CD4-positive, alpha-beta T cell treated with Interleukin-10 for 1 hour (primary cell): ENCODE results near the gene BACH2.
"Not testable (repeated sequence)": the region's sequence is repeated elsewhere in the genome, so short reads cannot be mapped to it uniquely, and the experiment has no call there.

ENCODE experiments used
- DNase-seq: peaks from one replicate; pipeline ENCODE4 v3.0.0-alpha.2; 2020

The BACH2 gene

DNA sequence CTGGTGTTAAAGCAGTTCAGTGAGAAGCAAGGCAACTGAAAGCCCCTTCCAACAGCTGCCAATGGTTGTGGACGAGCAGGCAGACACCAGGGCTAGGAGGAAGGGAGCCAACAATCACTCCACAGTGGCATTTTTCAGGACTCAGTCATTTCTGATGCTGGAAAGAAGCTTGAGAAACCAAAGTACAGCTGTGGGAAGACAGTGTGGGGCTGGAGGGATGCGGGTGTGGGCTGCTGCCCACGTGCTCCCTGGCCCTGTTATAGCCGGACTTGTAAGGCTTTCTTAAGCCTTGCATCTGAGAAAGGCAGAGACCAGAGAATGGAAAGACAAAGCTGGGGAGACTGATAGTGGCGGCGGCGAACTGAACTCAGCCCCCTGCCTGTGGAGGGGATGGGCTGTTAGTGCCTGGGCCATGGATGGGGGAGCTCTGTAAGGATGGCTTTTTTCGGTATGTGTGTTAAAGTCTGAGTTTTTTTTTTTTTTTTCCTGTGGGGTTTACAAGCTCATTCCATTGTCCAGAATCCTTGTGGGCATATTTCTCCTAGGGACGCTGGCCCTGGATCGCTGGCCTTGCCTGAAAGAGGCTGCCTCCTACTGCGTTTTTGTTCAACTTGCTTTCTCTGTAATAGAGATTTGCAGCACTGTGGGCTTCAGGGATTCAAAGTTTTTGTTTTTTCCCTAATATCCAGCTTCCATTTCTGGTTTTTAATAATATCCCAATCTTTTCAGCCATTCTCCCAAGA, 310.7 kb downstream of the BACH2 start:
- no peak for DNase-seq

DNA sequence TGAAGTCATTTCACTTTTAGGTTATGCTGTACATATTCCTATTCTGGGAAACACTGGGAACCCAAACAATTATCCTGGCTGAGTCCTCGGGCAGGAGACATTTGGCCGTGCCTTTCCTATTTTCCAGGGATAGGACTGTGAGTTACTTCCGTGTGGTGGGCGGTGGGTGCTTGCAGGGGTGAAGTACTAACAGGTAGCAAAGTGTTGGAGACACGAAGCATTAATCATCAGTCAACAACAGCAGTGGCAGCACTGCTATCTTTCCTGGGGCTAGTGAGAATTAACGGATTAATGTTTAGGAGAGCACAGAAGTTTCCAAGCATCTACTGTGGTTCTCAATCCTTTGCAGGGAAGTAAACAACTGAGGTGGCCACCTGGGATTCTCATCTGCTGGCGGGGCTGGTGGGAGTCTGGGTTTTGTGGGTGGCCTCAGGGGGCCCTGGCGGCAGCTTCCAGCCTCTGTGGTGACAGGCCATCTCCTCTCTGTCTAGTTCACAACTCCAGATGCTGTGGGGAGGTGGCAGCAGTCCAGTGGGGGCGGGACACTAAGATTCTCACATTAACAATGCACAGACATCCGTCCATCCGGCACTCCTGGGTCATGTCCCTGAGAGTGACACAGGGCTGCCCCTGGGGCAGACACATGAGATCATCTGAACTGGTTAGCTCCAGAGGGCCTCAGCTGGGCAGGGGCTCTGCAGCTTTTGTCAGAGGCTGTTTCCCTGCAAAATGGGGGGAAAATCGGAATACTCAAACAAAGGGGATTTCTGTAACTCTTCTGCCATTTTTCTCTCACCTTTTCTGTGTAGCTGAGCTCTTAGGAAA, 311.5 kb downstream of the BACH2 start:
- DNase-seq = no peak

DNA sequence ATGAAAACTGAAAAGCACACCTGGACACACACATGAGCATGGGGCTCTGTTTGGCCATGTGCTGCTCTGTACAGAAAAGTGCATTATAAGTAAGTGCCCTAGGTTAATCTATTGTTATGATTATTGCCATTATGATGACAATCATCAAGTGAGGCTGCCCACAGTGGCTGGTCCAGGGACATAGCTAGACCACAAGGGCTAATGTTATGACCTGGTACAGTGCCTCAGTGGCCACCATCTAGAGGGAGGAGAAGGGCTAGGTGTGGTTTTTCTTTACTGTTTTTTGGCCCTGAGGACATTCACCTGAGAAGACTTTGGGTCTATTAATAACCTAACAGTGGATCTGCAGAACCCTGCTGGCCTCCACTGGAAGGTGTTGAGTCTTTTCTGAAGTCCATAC, 316.3 kb downstream of the BACH2 start:
- DNase-seq = no peak

DNA sequence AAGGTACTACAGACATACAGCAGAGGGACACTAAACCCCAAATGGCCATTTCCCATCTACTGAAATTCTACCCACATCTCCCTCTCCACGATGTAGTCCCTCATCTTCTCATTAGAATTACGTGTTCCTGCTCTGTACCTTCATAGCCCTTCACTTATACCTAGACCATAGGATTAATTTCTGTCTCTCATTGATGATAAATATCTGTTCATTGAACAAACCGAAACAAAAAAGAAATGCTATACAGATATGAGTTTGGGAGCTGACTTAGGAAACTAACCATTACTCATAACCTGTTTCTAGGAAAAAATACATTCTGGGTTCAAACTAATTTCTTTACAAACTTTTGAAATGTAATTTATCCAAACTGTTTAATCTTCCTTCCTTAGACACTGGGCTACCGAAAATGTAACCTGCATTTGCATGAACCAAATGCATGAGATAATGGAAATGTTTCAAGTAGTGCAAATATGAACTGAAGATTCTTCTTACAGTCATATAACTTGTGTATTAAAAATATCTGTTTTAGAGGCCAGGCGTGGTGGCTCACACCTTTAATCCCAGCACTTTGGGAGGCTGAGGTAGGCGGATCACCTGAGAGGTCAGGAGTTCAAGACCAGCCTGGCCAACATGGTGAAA, 317.0 kb downstream of the BACH2 start:
- DNase-seq = no peak

DNA sequence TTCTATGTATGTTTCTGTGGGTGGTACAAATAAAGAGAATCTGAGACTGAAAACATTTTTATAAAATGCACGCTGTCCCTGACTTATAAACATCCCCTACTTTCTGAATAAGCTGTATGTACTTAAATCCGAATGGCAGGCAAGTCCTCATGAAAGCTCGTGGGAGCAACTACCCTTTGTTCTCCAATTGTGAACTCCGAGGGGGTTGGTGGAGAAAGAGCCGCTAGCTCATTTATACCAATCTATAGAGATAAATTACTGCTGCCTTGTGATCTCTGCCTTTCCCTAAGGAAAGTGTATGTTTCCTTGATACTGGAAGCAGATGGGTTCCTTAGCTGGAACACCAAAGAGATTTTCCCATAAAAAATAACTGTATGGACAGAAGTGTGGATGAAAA, 317.9 kb downstream of the BACH2 start:
- DNase-seq = no peak

DNA sequence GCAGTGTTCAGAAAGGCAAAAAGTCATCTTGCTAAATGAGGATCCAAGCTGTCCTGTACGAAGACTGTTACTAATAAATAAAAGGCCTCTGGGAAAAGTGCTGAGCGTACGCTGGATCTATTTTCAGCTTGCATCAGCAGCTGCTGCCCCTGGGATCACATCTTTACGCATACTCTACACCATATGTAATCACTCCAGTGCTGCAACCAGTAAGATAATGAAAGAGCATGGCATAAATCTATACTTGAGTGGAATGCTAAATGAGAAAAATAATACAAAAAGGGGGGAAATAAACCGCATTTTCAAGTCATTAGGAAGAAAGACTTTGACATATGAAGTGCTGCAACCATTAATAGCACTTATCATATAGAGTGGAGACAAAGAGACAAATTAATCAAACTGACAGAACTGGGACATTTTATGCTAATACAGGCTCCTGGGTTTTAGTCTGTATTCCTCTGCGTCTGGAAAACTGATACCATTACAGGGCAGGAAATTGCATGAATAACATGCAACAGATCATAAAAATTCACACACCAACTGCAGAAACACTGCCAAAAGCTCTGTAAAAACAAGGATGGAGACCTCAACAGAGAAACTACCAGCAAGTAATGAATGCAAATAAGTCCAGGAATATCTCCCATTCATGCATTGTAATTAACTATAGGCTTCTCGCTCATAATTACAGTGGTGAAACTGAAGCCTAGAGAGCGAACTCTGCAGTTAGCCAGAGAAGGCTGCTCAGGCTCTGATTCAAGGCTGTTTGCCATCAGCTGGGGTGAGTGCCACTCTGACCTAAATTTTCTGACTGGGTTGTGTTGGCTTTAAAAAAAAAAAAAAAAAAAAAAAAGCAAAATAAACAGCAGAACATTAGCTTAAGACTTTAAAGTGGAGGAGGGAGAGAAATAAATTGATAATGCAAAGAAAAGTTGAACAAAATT, 318.6 kb downstream of the BACH2 start:
- no peak for DNase-seq

DNA sequence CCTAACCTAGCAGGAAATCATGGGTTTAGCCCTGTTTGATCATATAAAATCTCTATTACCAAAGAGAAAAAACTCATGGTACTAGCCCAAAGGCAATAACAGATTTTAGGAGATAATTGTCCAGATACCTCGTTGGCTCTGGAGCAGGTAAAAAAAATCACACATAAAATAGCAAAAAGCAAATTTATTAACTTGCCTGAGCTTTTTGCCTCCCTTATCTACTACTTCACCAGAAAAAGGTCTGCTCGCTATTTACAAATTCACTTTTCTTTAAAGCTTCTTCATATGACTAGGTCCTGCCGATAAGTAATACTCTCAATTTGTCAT, 320.0 kb downstream of the BACH2 start:
- DNase-seq = no peak

DNA sequence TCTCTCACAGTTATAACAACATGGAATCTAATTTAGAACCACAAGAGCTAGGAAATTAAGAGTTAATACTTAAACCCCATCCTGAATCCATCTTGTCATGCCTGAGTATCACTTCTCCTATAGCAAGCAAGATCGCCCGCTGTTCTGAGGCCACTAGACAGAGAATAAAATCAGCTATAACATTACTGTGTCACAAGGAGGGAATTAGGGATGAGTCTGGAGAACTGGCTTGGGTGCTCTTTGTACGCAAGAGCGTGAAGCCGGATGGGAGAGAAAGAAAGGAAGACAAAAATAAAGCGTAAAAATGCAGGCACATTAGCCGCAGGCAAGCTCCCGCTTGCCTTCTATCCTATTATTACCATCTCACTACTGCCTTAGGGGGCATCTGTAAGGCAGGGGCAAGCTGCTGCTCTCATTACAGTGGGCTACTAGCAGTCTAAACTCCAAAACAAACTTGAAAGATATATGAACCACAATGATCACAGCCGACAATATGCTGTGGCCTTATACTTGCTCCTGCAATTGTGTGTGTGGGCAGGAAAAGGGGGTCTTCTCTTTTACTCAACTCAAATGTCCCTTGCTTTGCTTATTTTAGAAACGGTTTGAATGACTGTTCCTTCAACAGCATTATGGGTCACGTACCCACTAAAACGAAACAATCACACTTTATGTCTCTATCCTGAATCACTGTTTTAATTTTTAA, 320.5 kb downstream of the BACH2 start:
- DNase-seq = no peak

DNA sequence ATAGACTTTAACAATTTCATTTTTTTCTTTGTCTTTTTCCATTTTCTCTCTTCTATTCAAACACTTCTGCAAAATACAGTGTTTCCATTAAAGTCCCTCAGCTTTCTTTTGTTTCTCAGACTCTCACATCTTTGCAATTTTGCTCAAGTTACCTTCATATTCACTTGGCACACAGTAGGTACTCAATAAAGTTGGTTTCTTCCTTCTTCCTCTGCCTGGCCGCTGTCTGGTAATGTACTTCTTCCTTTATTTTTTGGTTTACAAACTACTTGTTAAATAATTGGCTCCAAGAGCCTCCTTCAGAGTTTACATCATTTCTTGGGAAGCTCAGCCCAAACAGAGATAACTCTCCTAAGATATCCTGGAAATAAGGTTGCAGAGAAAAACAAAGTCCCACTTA, 321.3 kb downstream of the BACH2 start:
- DNase-seq = no peak

DNA sequence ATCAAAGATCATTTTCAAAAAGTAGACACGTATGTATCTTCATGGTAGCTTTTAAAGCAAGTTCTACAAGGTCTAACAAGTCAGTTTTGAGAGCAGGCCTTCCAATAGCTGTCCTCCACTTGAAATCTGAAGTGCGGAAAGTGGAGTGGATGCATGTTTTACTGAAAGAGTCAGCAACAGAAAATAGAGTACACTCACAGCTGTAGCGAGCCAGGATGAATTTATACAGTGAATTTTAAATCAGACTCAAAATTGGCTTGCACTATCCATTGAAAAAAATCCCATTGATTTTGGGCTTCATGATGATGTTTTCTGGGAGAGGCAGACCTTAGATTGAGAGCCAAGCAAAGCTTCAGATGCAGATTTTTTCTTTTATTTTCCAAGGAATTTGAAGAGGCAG, 321.8 kb downstream of the BACH2 start:
- DNase-seq = no peak

DNA sequence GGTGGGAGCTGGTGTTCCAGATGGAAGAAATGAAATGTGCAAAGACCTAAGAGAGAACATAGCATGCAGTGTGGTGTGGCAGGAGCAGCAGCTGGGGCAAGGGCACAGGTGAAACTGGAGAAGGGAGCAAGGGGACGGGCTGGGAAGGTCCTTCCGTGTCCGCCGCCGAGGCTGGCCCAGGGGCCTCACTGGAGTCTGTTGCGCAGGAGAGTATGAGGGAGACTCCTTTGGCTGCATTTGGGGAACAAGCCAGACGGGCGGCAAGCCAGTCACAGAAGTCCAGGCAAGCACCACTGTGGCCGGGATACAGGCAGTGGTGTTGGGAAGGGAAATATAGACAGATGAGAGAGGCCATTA, 324.6 kb downstream of the BACH2 start:
- DNase-seq = no peak

DNA sequence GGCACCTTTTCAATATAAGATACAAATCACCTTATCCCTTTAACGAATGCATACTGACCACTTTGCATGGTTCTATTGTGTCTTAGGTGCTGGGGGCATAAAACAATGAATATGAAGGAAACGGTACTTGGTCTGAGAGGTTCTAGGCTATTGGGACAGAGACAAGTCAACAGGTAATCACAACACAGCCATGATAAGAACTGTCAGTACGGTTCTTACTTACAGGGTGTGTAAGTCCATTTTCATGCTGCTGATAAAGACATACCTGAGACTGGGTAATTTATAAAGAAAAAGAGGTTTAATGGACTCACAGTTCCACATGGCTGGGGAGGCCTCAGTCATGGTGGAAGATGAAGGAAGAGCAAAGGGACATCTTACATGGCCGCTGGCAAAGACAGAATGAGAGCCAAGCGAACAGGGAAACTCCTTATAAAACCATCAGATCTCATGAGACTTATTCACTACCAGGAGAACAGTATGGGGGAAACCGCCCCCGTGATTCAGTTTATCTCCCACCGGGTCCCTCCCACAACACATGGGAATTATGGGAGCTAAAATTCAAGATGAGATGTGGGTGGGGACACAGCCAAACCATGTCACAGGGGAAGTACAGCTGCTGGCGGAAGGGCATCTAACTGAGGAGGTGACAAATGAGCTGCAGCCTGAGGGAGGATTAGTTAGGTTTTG, 325.2 kb downstream of the BACH2 start:
- DNase-seq = not testable (repeated sequence)

DNA sequence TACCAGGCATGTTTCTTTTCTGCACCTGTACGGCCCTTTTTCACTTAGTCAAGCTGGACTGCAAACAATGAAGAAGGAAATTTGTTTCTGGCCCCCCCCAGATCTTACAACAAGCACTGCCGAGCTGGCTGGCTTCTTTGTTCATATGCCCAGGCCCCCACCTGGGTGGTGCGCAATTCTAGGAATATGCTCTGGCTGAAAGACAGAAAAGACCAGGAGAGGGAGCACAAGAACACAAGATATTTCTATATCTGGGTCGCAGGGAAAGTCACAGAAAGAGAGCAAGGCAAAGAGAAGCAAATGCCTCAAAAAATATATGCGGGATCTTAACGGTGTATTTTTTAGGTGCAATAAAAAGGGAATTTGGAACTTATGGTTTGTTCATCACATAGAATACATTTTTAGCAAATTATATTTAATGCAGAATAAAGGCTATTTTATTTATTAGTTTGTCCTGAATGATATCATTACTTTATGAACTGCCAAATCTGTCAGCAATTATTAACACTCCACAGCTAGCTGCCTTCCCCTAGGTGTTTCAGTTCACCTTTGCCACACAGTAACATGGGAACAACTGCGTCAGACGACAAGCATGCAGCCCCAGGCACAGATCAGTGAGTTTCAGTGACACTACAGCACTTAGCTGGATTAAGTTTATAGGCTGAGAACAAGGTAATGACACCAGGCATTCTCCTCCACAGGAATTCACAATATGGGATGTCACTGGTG, 325.9 kb downstream of the BACH2 start:
- peak; percentile 53 for DNase-seq

DNA sequence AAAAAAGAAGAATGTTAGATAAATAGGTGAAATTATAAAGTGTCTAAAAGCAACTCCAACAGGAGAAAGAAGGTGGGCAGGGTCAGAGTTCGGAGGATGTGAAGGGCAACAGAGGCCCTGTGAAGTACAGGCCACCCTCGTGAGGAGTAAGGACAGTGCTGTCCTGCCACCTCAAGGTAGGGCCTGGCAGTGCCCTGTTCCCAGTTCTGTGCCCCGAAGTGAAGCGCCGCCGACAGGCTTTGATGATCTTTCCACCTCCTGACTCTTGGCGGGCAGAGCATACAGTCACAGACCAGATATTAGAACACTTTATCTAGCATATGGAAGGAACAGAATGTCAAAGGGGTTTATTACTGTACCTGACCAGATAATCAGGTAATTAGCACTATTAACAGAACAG, 326.6 kb downstream of the BACH2 start:
- DNase-seq = no peak

DNA sequence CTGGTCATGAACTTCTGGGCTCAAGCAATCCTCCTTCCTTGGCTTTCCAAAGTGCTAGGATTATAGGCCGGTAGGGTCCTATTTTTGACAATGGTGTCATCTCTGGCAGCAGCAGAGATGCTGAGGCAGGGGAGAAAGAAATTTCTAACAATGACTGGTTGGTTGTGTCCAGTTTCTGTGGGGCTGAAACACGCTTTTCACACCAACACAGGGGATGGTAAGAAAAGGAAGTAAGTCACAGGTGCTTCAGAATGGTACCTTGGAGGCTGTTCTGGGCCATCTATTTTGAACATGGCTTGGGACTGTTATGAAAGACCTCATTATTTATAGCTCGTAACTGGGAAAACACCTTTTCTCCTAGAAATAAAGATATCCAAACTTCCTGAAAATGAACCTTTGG, 329.7 kb downstream of the BACH2 start:
- no peak for DNase-seq

DNA sequence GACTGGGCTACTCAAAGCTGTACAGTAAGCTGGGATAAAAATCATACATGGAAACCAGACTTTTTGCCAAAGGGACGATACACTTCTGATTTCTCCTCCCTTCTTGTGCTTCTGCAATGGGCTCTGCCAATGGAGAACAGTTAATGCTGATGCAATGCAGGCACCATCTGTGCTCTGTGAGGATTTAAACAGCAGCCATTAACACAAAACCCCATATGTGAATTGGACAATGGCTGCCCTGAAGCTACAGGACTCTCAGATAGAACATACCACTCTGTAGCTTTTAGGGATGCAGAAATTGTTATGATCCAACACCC, 330.5 kb downstream of the BACH2 start:
- no peak for DNase-seq

DNA sequence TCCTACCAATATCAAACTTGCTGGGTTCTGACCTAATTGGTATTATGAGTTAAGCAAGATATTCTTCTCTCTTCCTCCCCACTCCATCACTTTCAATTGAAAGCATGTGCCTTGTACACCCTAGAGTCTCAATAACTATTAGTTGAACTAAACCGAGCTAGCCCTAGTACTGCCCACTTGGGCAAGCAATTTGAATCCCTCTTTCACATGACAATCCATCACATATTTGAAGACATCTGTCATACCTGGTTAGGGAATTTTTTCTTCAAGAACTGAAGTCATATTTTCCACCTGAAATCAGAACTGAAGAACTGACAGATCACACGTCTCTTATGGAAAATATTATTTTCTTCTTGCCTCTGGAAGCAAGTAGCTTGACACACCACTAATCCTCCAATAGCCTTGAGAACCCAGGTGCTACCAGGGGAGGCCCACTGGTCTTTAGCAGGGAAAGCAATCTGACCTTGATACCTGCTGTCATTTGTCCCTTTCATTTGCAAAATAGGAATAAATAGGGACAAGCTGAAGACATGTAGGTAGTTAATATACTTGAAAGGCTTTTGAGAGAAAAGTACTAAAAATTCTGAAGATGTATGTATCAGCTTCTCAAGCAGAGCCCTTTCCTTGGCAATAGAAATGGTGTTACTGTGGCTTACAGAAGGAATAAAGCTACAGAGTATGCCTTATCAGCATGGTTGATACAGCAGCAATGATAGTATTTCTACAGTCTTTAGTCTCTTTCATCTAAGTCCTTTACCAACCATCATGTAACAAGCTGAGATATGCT, 331.0 kb downstream of the BACH2 start:
- DNase-seq = no peak

DNA sequence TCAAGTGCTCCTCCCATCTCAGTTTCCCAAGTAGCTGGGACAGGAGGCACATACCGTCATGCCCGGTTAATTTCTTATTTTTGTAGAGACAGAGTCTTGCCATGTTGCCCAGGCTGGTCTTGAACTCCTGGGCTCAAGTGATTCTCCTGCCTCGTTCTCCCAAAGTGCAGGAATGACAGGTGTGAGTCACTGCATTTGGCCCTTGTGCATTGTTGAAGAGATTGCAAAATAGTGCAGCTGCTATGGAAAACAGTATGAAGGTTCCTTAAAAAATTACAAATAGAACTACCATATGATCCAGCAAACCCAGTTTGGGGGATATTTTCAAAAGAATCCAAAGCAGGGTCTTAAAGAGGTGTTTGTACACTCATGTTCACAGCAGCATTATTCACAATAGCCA, 333.3 kb downstream of the BACH2 start:
- no peak for DNase-seq

DNA sequence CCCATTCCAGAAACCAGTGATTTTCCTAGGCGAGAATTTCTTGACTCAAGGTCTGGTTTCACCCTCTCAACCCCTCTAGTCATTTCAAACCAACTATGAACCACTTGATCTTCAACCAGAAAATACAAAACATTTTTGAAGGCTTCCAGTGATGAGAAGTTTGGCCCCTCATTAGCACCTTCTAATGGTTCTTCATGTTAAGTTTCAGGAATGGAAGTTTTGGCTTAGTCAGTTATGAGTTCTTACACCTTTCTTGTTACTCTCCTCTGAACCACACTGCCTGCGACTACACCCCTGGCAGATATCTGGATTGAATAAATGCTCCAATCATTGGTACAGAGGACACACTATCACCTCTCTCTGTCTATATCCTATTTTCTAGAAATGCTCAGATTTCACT, 335.2 kb downstream of the BACH2 start:
- no peak for DNase-seq

DNA sequence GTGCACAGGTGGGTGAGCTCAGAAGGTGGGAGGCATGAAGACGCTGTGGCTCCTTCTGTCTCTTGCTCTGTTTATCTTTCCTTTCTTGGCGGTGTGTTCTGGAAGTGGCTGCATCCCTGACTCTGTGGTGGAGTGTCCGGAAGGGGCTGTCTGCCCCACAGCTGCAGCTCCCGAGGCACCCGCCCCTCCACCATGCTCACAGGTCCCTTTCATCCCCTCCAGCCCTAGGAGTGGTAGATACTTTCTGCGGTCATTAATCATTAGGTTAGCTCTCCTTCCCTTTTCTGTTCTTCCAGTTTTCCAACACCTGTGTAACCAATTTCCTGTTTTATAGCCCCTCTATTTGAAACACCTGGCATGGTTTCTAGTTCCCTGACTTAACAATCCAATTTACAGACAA, 336.8 kb downstream of the BACH2 start:
- no peak for DNase-seq

DNA sequence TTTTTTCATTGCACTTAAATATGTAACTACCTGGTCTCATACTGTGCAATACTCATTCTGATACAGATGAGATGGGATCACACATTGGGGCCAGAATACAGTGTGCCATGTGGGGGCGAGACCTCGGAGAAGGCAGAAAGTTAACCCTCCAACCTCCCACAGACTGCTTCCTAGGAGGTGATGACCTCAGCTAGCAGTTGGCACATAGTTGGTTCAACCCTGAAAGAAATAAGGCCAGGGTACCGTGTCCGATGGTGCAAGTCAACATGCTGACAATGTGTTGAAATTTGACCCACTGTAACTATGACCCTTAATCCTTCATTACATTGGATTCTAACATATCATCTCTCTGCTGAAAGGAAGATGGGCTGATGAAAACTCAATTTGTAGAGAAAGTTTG, 340.5 kb downstream of the BACH2 start:
- DNase-seq = no peak
